ENCODE data around the gene MSH5. TPM values are rescaled to one million over a fixed set of nuclear protein-coding genes. Genes with fewer than 3 reads are reported as not detected.

The MSH5 gene
- total and polyA plus RNA-seq, 7 donors: 1.4 to 3.0 (median 1.8) TPM

DNA sequence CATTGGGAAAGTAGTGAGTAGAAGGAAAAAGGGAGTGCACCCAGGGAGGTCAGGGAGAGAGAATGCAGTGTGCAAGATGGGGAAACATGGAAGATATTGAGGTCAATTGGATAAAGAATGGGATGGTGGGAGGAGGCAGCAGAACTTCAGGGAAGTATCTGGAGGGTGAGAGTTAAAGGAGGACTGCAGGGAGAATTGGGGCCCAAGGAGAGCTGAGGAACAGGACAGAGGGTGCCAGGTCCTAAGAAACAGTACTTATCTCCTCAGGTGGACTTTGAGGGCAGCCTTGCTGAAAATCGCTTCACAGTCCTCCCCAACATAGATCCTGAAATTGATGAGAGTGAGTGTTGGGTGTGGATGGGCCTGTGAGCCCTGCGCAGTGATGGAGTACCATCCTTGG is 18.5 kb downstream of the MSH5 start:
- DNase-seq (no peak), ATAC-seq (no peak)
- Histone ChIP-seq H3K27ac (no peak overlapping the region), H3K4me1 (no peaks in the 10 kb centered on the region), H3K27me3 (ENCODE audit: insufficient read depth in 3 of 3, low read length in 2 of 3) (no peaks in the 10 kb centered on the region), H3K4me3 (no peak overlapping the region), H3K36me3 (ENCODE audit: insufficient read depth in 1 of 2, low read depth in 1 of 2) (no peaks in the 10 kb centered on the region), H3K9me3 (no peaks in the 10 kb centered on the region)
- TF ChIP-seq, protein P1, sequence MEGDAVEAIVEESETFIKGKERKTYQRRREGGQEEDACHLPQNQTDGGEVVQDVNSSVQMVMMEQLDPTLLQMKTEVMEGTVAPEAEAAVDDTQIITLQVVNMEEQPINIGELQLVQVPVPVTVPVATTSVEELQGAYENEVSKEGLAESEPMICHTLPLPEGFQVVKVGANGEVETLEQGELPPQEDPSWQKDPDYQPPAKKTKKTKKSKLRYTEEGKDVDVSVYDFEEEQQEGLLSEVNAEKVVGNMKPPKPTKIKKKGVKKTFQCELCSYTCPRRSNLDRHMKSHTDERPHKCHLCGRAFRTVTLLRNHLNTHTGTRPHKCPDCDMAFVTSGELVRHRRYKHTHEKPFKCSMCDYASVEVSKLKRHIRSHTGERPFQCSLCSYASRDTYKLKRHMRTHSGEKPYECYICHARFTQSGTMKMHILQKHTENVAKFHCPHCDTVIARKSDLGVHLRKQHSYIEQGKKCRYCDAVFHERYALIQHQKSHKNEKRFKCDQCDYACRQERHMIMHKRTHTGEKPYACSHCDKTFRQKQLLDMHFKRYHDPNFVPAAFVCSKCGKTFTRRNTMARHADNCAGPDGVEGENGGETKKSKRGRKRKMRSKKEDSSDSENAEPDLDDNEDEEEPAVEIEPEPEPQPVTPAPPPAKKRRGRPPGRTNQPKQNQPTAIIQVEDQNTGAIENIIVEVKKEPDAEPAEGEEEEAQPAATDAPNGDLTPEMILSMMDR (IDR thresholded peaks at IDR 0.05): no peak
- 97 to 100% (median 98%) methylated on average over 2 of the region's 2 CpGs for WGBS, 3 donors
- intact Hi-C loops (cut with DNase I): no loop called here

GRCh38 chr6:31760790-31761189 is 21.0 kb downstream of the MSH5 start:
- intact Hi-C loops (cut with DNase I): no loop called here
- DNase-seq: no peak
- H3K9me3 ChIP-seq: no peaks in the 10 kb centered on the region
- no peaks in the 10 kb centered on the region for H3K27me3 ChIP-seq (ENCODE audit: insufficient read depth in 3 of 3, low read length in 2 of 3)
- 92 to 96% (median 93%) methylated on average over 5 of the region's 5 CpGs for WGBS, 3 donors
- H3K4me3 ChIP-seq: no peak overlapping the region
- peaks cover 0 to 14% of the 10 kb centered on the region in 2 donors for H3K36me3 ChIP-seq (ENCODE audit: insufficient read depth in 1 of 2, low read depth in 1 of 2)
- no peaks in the 10 kb centered on the region for H3K4me1 ChIP-seq
- H3K27ac ChIP-seq: no peak overlapping the region
- TF ChIP-seq, protein P1 (IDR thresholded peaks at IDR 0.05): no peak
- no peak for ATAC-seq

DNA sequence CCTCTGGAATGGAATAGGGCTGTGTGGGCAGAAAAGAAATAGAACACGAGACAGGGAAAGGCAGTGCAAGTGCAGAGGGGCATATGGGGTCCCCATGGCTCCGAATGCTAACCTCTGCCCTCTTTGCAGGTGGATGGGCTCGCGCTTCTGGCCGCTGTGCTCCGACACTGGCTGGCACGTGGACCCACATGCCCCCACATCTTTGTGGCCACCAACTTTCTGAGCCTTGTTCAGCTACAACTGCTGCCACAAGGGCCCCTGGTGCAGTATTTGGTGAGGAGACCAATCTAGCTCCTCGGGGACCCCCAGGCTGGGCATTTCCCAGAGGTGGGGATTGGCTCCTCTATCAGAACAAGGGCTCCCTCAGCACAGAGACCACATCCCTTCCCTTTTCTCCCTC is 21.5 kb downstream of the MSH5 start:
- no peaks in the 10 kb centered on the region for H3K4me1 ChIP-seq
- WGBS, 3 donors: 96 to 98% (median 97%) methylated on average over 8 of the region's 8 CpGs
- DNase-seq: no peak
- TF ChIP-seq, protein P1 (IDR thresholded peaks at IDR 0.05): no peak
- H3K36me3 ChIP-seq (ENCODE audit: insufficient read depth in 1 of 2, low read depth in 1 of 2): peaks cover 0 to 20% of the 10 kb centered on the region in 2 donors
- H3K9me3 ChIP-seq: no peaks in the 10 kb centered on the region
- H3K27ac ChIP-seq: no peak overlapping the region
- no peaks in the 10 kb centered on the region for H3K27me3 ChIP-seq (ENCODE audit: insufficient read depth in 3 of 3, low read length in 2 of 3)
- ATAC-seq: no peak
- no peak overlapping the region for H3K4me3 ChIP-seq
- intact Hi-C loops (cut with DNase I): no loop called here

GRCh38 chr6:31762356-31762755 is 22.6 kb downstream of the MSH5 start, which contains the start of gene SAPCD1:
Gene SAPCD1 (plus strand): TSS chr6:31762656. CDS start chr6:31763055, 399 bp downstream.
- WGBS, 3 donors: 76 to 84% (median 79%) methylated on average over 4 of the region's 4 CpGs
- no peaks in the 10 kb centered on the region for H3K4me1 ChIP-seq
- ATAC-seq: no peak
- TF ChIP-seq, protein P1 (IDR thresholded peaks at IDR 0.05): no peak
- DNase-seq: no peak
- intact Hi-C loops (cut with DNase I): no loop called here
- no peaks in the 10 kb centered on the region for H3K9me3 ChIP-seq
- H3K4me3 ChIP-seq: no peak within 1 kb of the TSS
- H3K27me3 ChIP-seq (ENCODE audit: insufficient read depth in 3 of 3, low read length in 2 of 3): no peaks in the 10 kb centered on the region
- no peak within 1 kb of the TSS for H3K27ac ChIP-seq
- H3K36me3 ChIP-seq (ENCODE audit: insufficient read depth in 1 of 2, low read depth in 1 of 2): peaks cover 0 to 30% of the 10 kb centered on the region in 2 donors

All from psoas muscle (tissue), 8 donors.